H1 (cell line): ENCODE data around the gene LCN12. TPM values are rescaled to one million over a fixed set of nuclear protein-coding genes. Genes with fewer than 3 reads are reported as not detected.
A peak's percentile ranks its signal among the peaks of the same experiment; 100 is the strongest.

Source experiments
- CTCF ChIA-PET: fragments of 300-600 bp; sonication (Branson Sonifier 250); formaldehyde crosslinking; loops from one replicate; lab custom pipeline; 2021; ENCODE audit not compliant: partially characterized antibody; lab: Charles Lee
- POLR2A ChIA-PET: fragments of 300-600 bp; sonication (Branson Sonifier 250); formaldehyde crosslinking; loops from one replicate; lab custom pipeline; 2021; ENCODE audit warnings: inconsistent platforms; ENCODE audit not compliant: partially characterized antibody; lab: Charles Lee
- DNase-seq, 2 experiments: peaks; one replicate each; pipeline versions ENCODE4 v3.0.0 to v3.0.0-alpha.2; 2010 to 2022; ENCODE audit warnings: low spot score in 2 of 2, low read depth in 1 of 2, mixed read lengths in 1 of 2
- FAIRE-seq: peaks from 2 replicates; lab custom pipeline; 2011; peaks lifted over from hg19 to GRCh38; lab: Jason Lieb, UNC
- H2AFZ ChIP-seq: 2 replicates; pipeline ENCODE4 v1.8.1; 2012; ENCODE audit warnings: low read length, inconsistent platforms
- H2AK5ac ChIP-seq: 2 replicates; pipeline ENCODE4 v1.6.1; 2013; ENCODE audit warnings: low read depth, low read length
- H2BK120ac ChIP-seq: replicated peaks from 2 replicates; pipeline ENCODE3; 2013; ENCODE audit warnings: low read depth, low read length, inconsistent platforms
- H2BK12ac ChIP-seq: 2 replicates; pipeline ENCODE4 v1.6.1; 2013; ENCODE audit warnings: low read depth, low read length
- H2BK15ac ChIP-seq: 2 replicates; pipeline ENCODE4 v1.6.1; 2013; ENCODE audit warnings: low read length
- H2BK20ac ChIP-seq: 2 replicates; pipeline ENCODE4 v1.6.1; 2013; ENCODE audit warnings: low read length
- H2BK5ac ChIP-seq: 2 replicates; pipeline ENCODE4 v1.6.1; 2013; ENCODE audit warnings: low read depth, low read length
- H3K14ac ChIP-seq: 2 replicates; pipeline ENCODE4 v1.6.1; 2013; ENCODE audit warnings: inconsistent platforms; ENCODE audit not compliant: insufficient read length
- H3K18ac ChIP-seq: 2 replicates; pipeline ENCODE4 v1.6.1; 2013; ENCODE audit warnings: low read length; ENCODE audit errors: extremely low read depth
- H3K23ac ChIP-seq: 2 replicates; pipeline ENCODE4 v1.6.1; 2013; ENCODE audit warnings: inconsistent platforms; ENCODE audit not compliant: insufficient read length
- H3K23me2 ChIP-seq: 2 replicates; pipeline ENCODE4 v1.6.1; 2013; ENCODE audit warnings: low read depth, low read length
- H3K27ac ChIP-seq: 2 replicates; pipeline ENCODE4 v1.6.1; 2011; ENCODE audit warnings: low read depth, low read length, inconsistent platforms
- H3K27me3 ChIP-seq, 4 experiments: replicated peaks in 1 of 4; 1 replicate in 1 of 4; 2 replicates in 3 of 4; pipeline versions ENCODE4 v1.6.1 to v1.8.1; 2011 to 2013; ENCODE audit warnings: low read length in 3 of 4, mild to moderate bottlenecking in 3 of 4, inconsistent platforms in 2 of 4, mixed read lengths in 2 of 4, moderate library complexity in 1 of 4; ENCODE audit not compliant: control insufficient read depth in 3 of 4, insufficient read depth in 3 of 4; ENCODE audit errors: extremely low read depth in 1 of 4
- H3K36me3 ChIP-seq, 4 experiments: 2 replicates each; pipeline versions ENCODE4 v1.6.1 to v1.8.1; 2011 to 2013; ENCODE audit warnings: mild to moderate bottlenecking in 4 of 4, low read length in 3 of 4, moderate library complexity in 2 of 4, control low read depth in 1 of 4, inconsistent platforms in 1 of 4; ENCODE audit not compliant: insufficient read depth in 4 of 4, control insufficient read depth in 2 of 4
- H3K4ac ChIP-seq: replicated peaks from 2 replicates; pipeline ENCODE3; 2013; ENCODE audit warnings: low read length, low read depth, mixed read lengths, inconsistent platforms; ENCODE audit not compliant: insufficient read length
- H3K4me1 ChIP-seq, 4 experiments: replicated peaks in 1 of 4; 1 replicate in 1 of 4; 2 replicates in 3 of 4; pipeline versions ENCODE4 v1.6.1 to v1.8.1; 2011 to 2013; ENCODE audit warnings: low read length in 3 of 4, inconsistent platforms in 2 of 4, mixed read lengths in 1 of 4; ENCODE audit not compliant: insufficient read depth in 4 of 4, control insufficient read depth in 3 of 4
- H3K4me2 ChIP-seq, 2 experiments: 2 replicates each; pipeline versions ENCODE4 v1.6.1 to v1.8.1; 2011 to 2013; ENCODE audit warnings: low read depth in 2 of 2, low read length in 2 of 2, control low read depth in 1 of 2, inconsistent platforms in 1 of 2, mild to moderate bottlenecking in 1 of 2; ENCODE audit not compliant: insufficient read depth in 1 of 2
- H3K4me3 ChIP-seq, 4 experiments: fragments of 200-600, 300-600 bp in 1 of 4; sonication (generic), shearing (Covaris generic), sonication (Bioruptor Twin) in 1 of 4; 2 replicates each; pipeline versions ENCODE4 v1.5.1 to v1.8.1; 2011 to 2016; ENCODE audit warnings: low read length in 4 of 4, low read depth in 3 of 4, control low read depth in 2 of 4, inconsistent platforms in 2 of 4, mild to moderate bottlenecking in 2 of 4, mixed read lengths in 1 of 4, moderate library complexity in 1 of 4; ENCODE audit not compliant: insufficient read depth in 2 of 4; ENCODE audit errors: extremely low read depth in 1 of 4
- H3K56ac ChIP-seq: replicated peaks from 2 replicates; pipeline ENCODE3; 2013; ENCODE audit warnings: low read depth, mild to moderate bottlenecking, mixed read lengths, low read length, inconsistent platforms; ENCODE audit not compliant: insufficient read length
- H3K79me1 ChIP-seq: 2 replicates; pipeline ENCODE4 v1.6.1; 2013; ENCODE audit warnings: low read depth, low read length, control low read depth
- H3K79me2 ChIP-seq, 2 experiments: 2 replicates each; pipeline versions ENCODE4 v1.6.1 to v1.8.1; 2012 to 2013; ENCODE audit warnings: low read length in 2 of 2, mild to moderate bottlenecking in 2 of 2, inconsistent platforms in 1 of 2; ENCODE audit not compliant: insufficient read depth in 2 of 2, control insufficient read depth in 1 of 2
- H3K9ac ChIP-seq, 4 experiments: replicated peaks in 1 of 4; 1 replicate in 1 of 4; 2 replicates in 3 of 4; pipeline versions ENCODE4 v1.6.1 to v1.8.1; 2011 to 2013; ENCODE audit warnings: low read depth in 3 of 4, low read length in 3 of 4, control low read depth in 2 of 4, mild to moderate bottlenecking in 2 of 4, moderate library complexity in 2 of 4, inconsistent platforms in 1 of 4; ENCODE audit errors: extremely low read depth in 1 of 4
- H3K9me3 ChIP-seq, 2 experiments: 2 replicates each; pipeline versions ENCODE4 v1.6.1 to v1.8.1; 2012 to 2013; ENCODE audit warnings: mild to moderate bottlenecking in 2 of 2, moderate library complexity in 2 of 2, control low read depth in 1 of 2, inconsistent platforms in 1 of 2, low read depth in 1 of 2, low read length in 1 of 2, mixed read lengths in 1 of 2; ENCODE audit not compliant: insufficient read depth in 2 of 2
- H4K20me1 ChIP-seq, 2 experiments: replicated peaks in 1 of 2; 2 replicates each; pipeline versions ENCODE3 to v1.8.1; 2011 to 2013; ENCODE audit warnings: inconsistent platforms in 2 of 2, low read length in 2 of 2, mild to moderate bottlenecking in 1 of 2; ENCODE audit not compliant: insufficient read depth in 2 of 2, control insufficient read depth in 1 of 2
- H4K5ac ChIP-seq: 2 replicates; pipeline ENCODE4 v1.6.1; 2013; ENCODE audit warnings: low read length, low read depth, mixed read lengths, inconsistent platforms; ENCODE audit not compliant: insufficient read length
- H4K8ac ChIP-seq: 2 replicates; pipeline ENCODE4 v1.8.0; 2013; ENCODE audit warnings: mild to moderate bottlenecking, moderate library complexity, low read length, inconsistent platforms; ENCODE audit not compliant: insufficient read depth; ENCODE audit errors: extremely low read depth
- H4K91ac ChIP-seq: replicated peaks from 2 replicates; pipeline ENCODE3; 2013; ENCODE audit warnings: low read length, mixed read lengths, inconsistent platforms; ENCODE audit not compliant: insufficient read length
- CHD2 ChIP-seq: IDR thresholded peaks from 2 replicates; pipeline ENCODE4 v1.6.1; 2012; ENCODE audit warnings: low read length, improper control_type of control experiment
- EGR1 ChIP-seq: IDR thresholded peaks from 2 replicates; pipeline ENCODE4 v1.6.1; 2011; ENCODE audit warnings: low read depth, low read length, borderline replicate concordance
- HDAC2 ChIP-seq, 2 experiments: fragments of 300-600 bp in 1 of 2; sonication (generic) in 1 of 2; IDR thresholded peaks; 2 replicates each; pipeline ENCODE4 v1.6.1; 2011 to 2012; ENCODE audit warnings: low read depth in 2 of 2, low read length in 2 of 2, mild to moderate bottlenecking in 2 of 2, moderate library complexity in 2 of 2, borderline replicate concordance in 1 of 2, inconsistent platforms in 1 of 2
- SAP30 ChIP-seq: fragments of 300-600 bp; sonication (generic); IDR thresholded peaks from 2 replicates; pipeline ENCODE4 v1.7.1; 2012; ENCODE audit warnings: low read length, moderate library complexity, mild to moderate bottlenecking, inconsistent platforms; ENCODE audit not compliant: insufficient read depth, insufficient replicate concordance
- SP4 ChIP-seq: IDR thresholded peaks from 2 replicates; pipeline ENCODE4 v1.6.1; 2012; ENCODE audit warnings: low read length, inconsistent platforms
- WGBS, 2 experiments: shearing (Covaris generic) in 1 of 2; methylation state at CpG; one replicate each; pipeline versions ENCODE4 v1.1.6 to v1.1.7; 2013 to 2015; ENCODE audit warnings: low lambda C conversion rate in 2 of 2, mixed read lengths in 2 of 2, inconsistent platforms in 1 of 2, low coverage in 1 of 2, missing lambda C conversion rate in 1 of 2; ENCODE audit not compliant: insufficient replicate concordance in 2 of 2, insufficient coverage in 1 of 2, insufficient read length in 1 of 2; ENCODE audit errors: extremely low coverage in 1 of 2, missing lambda C conversion rate in 1 of 2; 5-methylcytosine and 5-hydroxymethylcytosine counted together
- polyA plus RNA-seq, 7 experiments: library from polyadenylated mRNA; depleted of rRNA in 3 of 7; stranded (reverse) in 5 of 7; unstranded in 2 of 7; fragments of >200 nt in 5 of 7; fragments of 200-250 nt in 2 of 7; gene quantifications; 1 replicate in 5 of 7; 2 replicates in 1 of 7; 4 replicates in 1 of 7; pipeline versions ENCODE4 v1.2.1 to v1.2.3, GENCODE V29; 2011 to 2013; ENCODE audit warnings: missing spikeins in 2 of 7, mixed read lengths in 2 of 7
- total RNA-seq: library from RNA; stranded (reverse); fragmentation: NEBNext Ultra II Directional; extraction: Animal tissue kit (Norgen Biotek cat#: 25700); gene quantifications from 2 replicates; pipeline ENCODE4 v1.2.1, GENCODE V29; 2021
- TF ChIP-seq, protein P1 (sequence below), 3 experiments: IDR thresholded peaks; 1 replicate in 2 of 3; 2 replicates in 1 of 3; pipeline versions ENCODE4 v1.5.1 to v1.6.1; 2011; ENCODE audit warnings: low read length in 3 of 3, mild to moderate bottlenecking in 3 of 3, inconsistent platforms in 2 of 3, low read depth in 1 of 3, moderate library complexity in 1 of 3; ENCODE audit not compliant: insufficient read depth in 1 of 3; ENCODE audit errors: control extremely low read depth in 1 of 3

Gene LCN12
- total and polyA plus RNA-seq, 2 of the 8 experiments (the other 6 are each of a cell fraction or from before 2014, with no cell fraction given): 1.1 to 1.7 TPM

DNA sequence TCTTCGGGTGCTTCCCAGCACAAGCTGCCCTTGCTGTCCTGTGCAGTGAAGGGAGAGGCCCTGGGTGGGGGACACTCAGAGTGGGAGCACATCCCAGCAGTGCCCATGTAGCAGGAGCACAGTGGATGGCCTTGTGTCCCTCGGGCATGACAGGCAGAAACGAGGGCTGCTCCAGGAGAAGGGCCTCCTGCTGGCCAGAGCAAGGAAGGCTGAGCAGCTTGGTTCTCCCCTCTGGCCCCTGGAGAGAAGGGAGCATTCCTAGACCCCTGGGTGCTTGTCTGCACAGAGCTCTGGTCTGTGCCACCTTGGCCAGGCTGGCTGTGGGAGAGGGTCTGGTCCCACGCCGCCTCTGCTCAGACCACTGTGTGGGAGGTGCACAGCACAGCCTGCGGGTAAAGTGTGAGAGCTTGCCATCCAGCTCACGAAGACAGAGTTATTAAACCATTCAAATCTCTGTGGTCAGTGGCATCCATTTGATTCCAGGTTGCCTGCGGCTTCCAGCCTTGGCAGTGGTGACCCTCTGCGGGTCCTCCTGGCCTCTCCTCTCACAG, 25.8 kb upstream of the LCN12 start:
- 90% methylated on average over 9 of the region's 9 CpGs; no CpG with 5 or more reads in 1 of the 2 experiments for WGBS, 2 experiments
- no peak for FAIRE-seq
- H3K9ac ChIP-seq: no peak overlapping the region
- no peaks in the 10 kb centered on the region for H3K23me2 ChIP-seq
- H2BK20ac ChIP-seq: no peak overlapping the region
- H3K4me1 ChIP-seq: no peaks in the 10 kb centered on the region
- H2AK5ac ChIP-seq: no peak overlapping the region
- TF ChIP-seq EGR1: no peak
- no peak for TF ChIP-seq SAP30
- TF ChIP-seq HDAC2 (IDR thresholded peaks at IDR 0.05; ENCODE audit: borderline replicate concordance in 1 of 2, low read depth in 2 of 2, low read length in 2 of 2): no peak
- no peak for TF ChIP-seq SP4
- no peak for TF ChIP-seq CHD2
- TF ChIP-seq, protein P1, sequence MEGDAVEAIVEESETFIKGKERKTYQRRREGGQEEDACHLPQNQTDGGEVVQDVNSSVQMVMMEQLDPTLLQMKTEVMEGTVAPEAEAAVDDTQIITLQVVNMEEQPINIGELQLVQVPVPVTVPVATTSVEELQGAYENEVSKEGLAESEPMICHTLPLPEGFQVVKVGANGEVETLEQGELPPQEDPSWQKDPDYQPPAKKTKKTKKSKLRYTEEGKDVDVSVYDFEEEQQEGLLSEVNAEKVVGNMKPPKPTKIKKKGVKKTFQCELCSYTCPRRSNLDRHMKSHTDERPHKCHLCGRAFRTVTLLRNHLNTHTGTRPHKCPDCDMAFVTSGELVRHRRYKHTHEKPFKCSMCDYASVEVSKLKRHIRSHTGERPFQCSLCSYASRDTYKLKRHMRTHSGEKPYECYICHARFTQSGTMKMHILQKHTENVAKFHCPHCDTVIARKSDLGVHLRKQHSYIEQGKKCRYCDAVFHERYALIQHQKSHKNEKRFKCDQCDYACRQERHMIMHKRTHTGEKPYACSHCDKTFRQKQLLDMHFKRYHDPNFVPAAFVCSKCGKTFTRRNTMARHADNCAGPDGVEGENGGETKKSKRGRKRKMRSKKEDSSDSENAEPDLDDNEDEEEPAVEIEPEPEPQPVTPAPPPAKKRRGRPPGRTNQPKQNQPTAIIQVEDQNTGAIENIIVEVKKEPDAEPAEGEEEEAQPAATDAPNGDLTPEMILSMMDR (IDR thresholded peaks at IDR 0.05; ENCODE audit: control extremely low read depth in 1 of 3, insufficient read depth in 1 of 3, low read depth in 1 of 3, low read length in 3 of 3): peak in 1 of 3 experiments; percentile 7; a peak in 1 of 4 replicates
- H2BK12ac ChIP-seq: no peak overlapping the region
- peaks cover 0 to 12% of the 10 kb centered on the region in 2 experiments for H4K20me1 ChIP-seq
- peaks cover 8 to 28% (median 21%) of the 10 kb centered on the region in 4 experiments; a peak in 7 of 8 replicates for H3K36me3 ChIP-seq
- peaks cover 5% of the 10 kb centered on the region; the same call in 1 of the 2 replicates for H3K79me1 ChIP-seq
- DNase-seq: no peak
- H3K27ac ChIP-seq: no peak overlapping the region
- H2BK120ac ChIP-seq: no peak overlapping the region
- no peaks in the 10 kb centered on the region for H3K27me3 ChIP-seq
- ChIA-PET CTCF (interaction anchor here (0.6 to 4.3 kb wide), 9 partner anchors 10 to 103 kb away, joined by 3 to 16 read pairs (median 4); partner anchors contain the start of gene AJM1), POLR2A (interaction anchor here (0.8 to 1.8 kb wide), 5 partner anchors 12 to 69 kb away, joined by 3 to 5 read pairs (median 3); no protein-coding TSS in a partner anchor)
- H3K23ac ChIP-seq: no peak overlapping the region
- no peak overlapping the region for H2BK5ac ChIP-seq
- no peak overlapping the region for H3K18ac ChIP-seq
- no peaks in the 10 kb centered on the region for H3K9me3 ChIP-seq
- no peak overlapping the region for H3K4ac ChIP-seq
- peak overlapping the region; percentile 48; the same call in 1 of the 2 replicates for H4K8ac ChIP-seq
- H4K91ac ChIP-seq: no peak overlapping the region
- H3K56ac ChIP-seq: no peak overlapping the region
- no peak overlapping the region for H4K5ac ChIP-seq
- H2BK15ac ChIP-seq: no peak overlapping the region
- H3K4me2 ChIP-seq: no peak overlapping the region
- H3K4me3 ChIP-seq: no peak overlapping the region
- H2AFZ ChIP-seq: no peak overlapping the region
- no peak overlapping the region for H3K14ac ChIP-seq
- no peaks in the 10 kb centered on the region for H3K79me2 ChIP-seq
